SK-N-SH (cell line): Measurements from ENCODE around the gene SHISA3. TPM values are rescaled to one million over a fixed set of nuclear protein-coding genes. Genes with fewer than 3 reads are reported as not detected.
A peak's percentile ranks its signal among the peaks of the same experiment; 100 is the strongest.

Experiments used
- CTCF ChIA-PET: fragments of 300-600, 350-600 bp; formaldehyde crosslinking; extraction: SDS; loops from one replicate; lab custom pipeline; 2021; lab: Yijun Ruan, JAX
- POLR2A ChIA-PET: fragments of 350-600 bp; sonication (Branson Sonifier 250); formaldehyde crosslinking; extraction: SDS; loops from one replicate; lab custom pipeline; 2020; ENCODE audit warnings: antibody characterized with exemption, inconsistent platforms; lab: Yijun Ruan, JAX
- DNase-seq: peaks from one replicate; pipeline ENCODE4 v3.0.0; 2012
- H2AFZ ChIP-seq: fragments of 200-600 bp; sonication (generic); 2 replicates; pipeline ENCODE4 v1.8.1; 2016; ENCODE audit warnings: antibody characterized with exemption, mild to moderate bottlenecking, low read depth
- H3F3A ChIP-seq: fragments of 200-600 bp; sonication (generic); replicated peaks from 2 replicates; pipeline ENCODE3; 2016; ENCODE audit warnings: antibody characterized with exemption, mild to moderate bottlenecking; ENCODE audit not compliant: insufficient read depth
- H3K27ac ChIP-seq, 2 experiments: fragments of 200-500 bp in 1 of 2; fragments of 200-600 bp in 1 of 2; sonication (Bioruptor generic) in 1 of 2; sonication (generic), shearing (Covaris generic) in 1 of 2; 2 replicates each; pipeline versions ENCODE4 v1.5.1 to v1.6.1; 2014 to 2016; ENCODE audit warnings: low read depth in 2 of 2, inconsistent platforms in 1 of 2, low read length in 1 of 2, mild to moderate bottlenecking in 1 of 2, mixed read lengths in 1 of 2
- H3K27me3 ChIP-seq: fragments of 200-600 bp; sonication (generic), shearing (Covaris generic); 2 replicates; pipeline ENCODE4 v1.6.1; 2016; ENCODE audit warnings: mixed run types; ENCODE audit not compliant: insufficient read depth
- H3K36me3 ChIP-seq, 2 experiments: fragments of 200-500 bp in 1 of 2; fragments of 200-600 bp in 1 of 2; sonication (Bioruptor generic) in 1 of 2; sonication (generic) in 1 of 2; replicated peaks in 1 of 2; 2 replicates each; pipeline versions ENCODE3 to v1.5.1; 2014 to 2016; ENCODE audit warnings: low read length in 1 of 2, mild to moderate bottlenecking in 1 of 2; ENCODE audit not compliant: insufficient read depth in 2 of 2, control insufficient read depth in 1 of 2
- H3K4me1 ChIP-seq, 2 experiments: fragments of 200-500 bp in 1 of 2; fragments of 200-600 bp in 1 of 2; sonication (Bioruptor generic) in 1 of 2; sonication (generic), shearing (Covaris generic) in 1 of 2; 2 replicates each; pipeline versions ENCODE4 v1.5.1 to v1.6.1; 2014 to 2016; ENCODE audit warnings: low read depth in 1 of 2, low read length in 1 of 2, mixed run types in 1 of 2; ENCODE audit not compliant: insufficient read depth in 2 of 2, control insufficient read depth in 1 of 2
- H3K4me2 ChIP-seq: fragments of 200-600 bp; sonication (generic), shearing (Covaris generic); 2 replicates; pipeline ENCODE4 v1.6.1; 2017; ENCODE audit warnings: mixed run types
- H3K4me3 ChIP-seq, 2 experiments: fragments of 200-500 bp in 1 of 2; fragments of 200-600 bp in 1 of 2; sonication (Bioruptor generic) in 1 of 2; sonication (generic), shearing (Covaris generic) in 1 of 2; 2 replicates each; pipeline versions ENCODE4 v1.5.1 to v1.8.1; 2014 to 2016; ENCODE audit warnings: low read depth in 2 of 2, inconsistent platforms in 1 of 2, low read length in 1 of 2, mild to moderate bottlenecking in 1 of 2, mixed read lengths in 1 of 2, moderate library complexity in 1 of 2
- H3K79me2 ChIP-seq: fragments of 200-600 bp; sonication (generic); 2 replicates; pipeline ENCODE4 v1.8.1; 2017; ENCODE audit warnings: mild to moderate bottlenecking; ENCODE audit not compliant: insufficient read depth
- H3K9ac ChIP-seq: fragments of 200-600 bp; sonication (generic); 2 replicates; pipeline ENCODE4 v1.6.1; 2017; ENCODE audit warnings: mixed run types
- H3K9me2 ChIP-seq: fragments of 200-600 bp; sonication (generic); 2 replicates; pipeline ENCODE4 v1.6.1; 2017; ENCODE audit warnings: mixed run types
- H3K9me3 ChIP-seq: fragments of 200-600 bp; sonication (generic); 2 replicates; pipeline ENCODE4 v1.6.1; 2017; ENCODE audit warnings: mixed run types, mild to moderate bottlenecking, moderate library complexity
- H4K20me1 ChIP-seq: fragments of 200-600 bp; sonication (generic); 2 replicates; pipeline ENCODE4 v1.6.1; 2017; ENCODE audit warnings: mild to moderate bottlenecking, mixed run types; ENCODE audit not compliant: insufficient read depth
- CHD2 ChIP-seq: fragments of 150-350 bp; IDR thresholded peaks from 2 replicates; pipeline ENCODE4 v1.6.1; 2018; ENCODE audit warnings: low read length; ENCODE audit not compliant: partially characterized antibody
- CTCF ChIP-seq: fragments of 200-600 bp; sonication (generic); IDR thresholded peaks from 2 replicates; pipeline ENCODE4 v1.6.1; 2017; ENCODE audit warnings: antibody characterized with exemption, mild to moderate bottlenecking, moderate library complexity
- EP300 ChIP-seq, 2 experiments: IDR thresholded peaks; 2 replicates each; pipeline versions ENCODE4 v1.4.0 to v1.6.1; 2012; ENCODE audit warnings: borderline replicate concordance in 1 of 2, low read depth in 1 of 2, low read length in 1 of 2
- EZH2phosphoT487 ChIP-seq: fragments of 200-600 bp; sonication (generic); IDR thresholded peaks from 2 replicates; pipeline ENCODE4 v1.6.1; 2017; ENCODE audit warnings: low read depth, mixed run types, mild to moderate bottlenecking, antibody characterized with exemption, moderate library complexity, borderline replicate concordance
- FOSL2 ChIP-seq: IDR thresholded peaks from 2 replicates; pipeline ENCODE4 v1.4.0; 2012; ENCODE audit warnings: low read depth, mild to moderate bottlenecking, moderate library complexity, borderline replicate concordance
- FOXM1 ChIP-seq: IDR thresholded peaks from 2 replicates; pipeline ENCODE4 v1.4.0; 2012; ENCODE audit warnings: low read depth, mild to moderate bottlenecking
- GABPA ChIP-seq: IDR thresholded peaks from 2 replicates; pipeline ENCODE4 v1.4.0; 2012; ENCODE audit warnings: low read depth, mild to moderate bottlenecking
- IRF3 ChIP-seq: fragments of 150-350 bp; IDR thresholded peaks from 2 replicates; pipeline ENCODE4 v1.6.1; 2016; ENCODE audit warnings: mild to moderate bottlenecking, low read depth, low read length
- MAX ChIP-seq: IDR thresholded peaks from 2 replicates; pipeline ENCODE4 v1.4.0; 2012; ENCODE audit warnings: low read depth
- NFIC ChIP-seq: IDR thresholded peaks from 2 replicates; pipeline ENCODE4 v1.4.0; 2012; ENCODE audit warnings: borderline replicate concordance
- NRF1 ChIP-seq: IDR thresholded peaks from 2 replicates; pipeline ENCODE4 v1.6.1; 2012; ENCODE audit warnings: low read depth, mild to moderate bottlenecking, low read length
- POLR2AphosphoS5 ChIP-seq: IDR thresholded peaks from 2 replicates; pipeline ENCODE4 v1.6.1; 2012; ENCODE audit warnings: low read depth, low read length
- RAD21 ChIP-seq: IDR thresholded peaks from 2 replicates; pipeline ENCODE4 v1.6.1; 2012; ENCODE audit warnings: mild to moderate bottlenecking, low read length
- RCOR1 ChIP-seq: fragments of 150-350 bp; IDR thresholded peaks from 2 replicates; pipeline ENCODE4 v1.6.1; 2017; ENCODE audit warnings: antibody characterized with exemption, low read length
- REST ChIP-seq: IDR thresholded peaks from 2 replicates; pipeline ENCODE4 v1.6.1; 2012; ENCODE audit warnings: mild to moderate bottlenecking, low read depth, low read length, moderate library complexity
- RFX5 ChIP-seq: IDR thresholded peaks from 2 replicates; pipeline ENCODE4 v1.6.1; 2012; ENCODE audit warnings: mild to moderate bottlenecking, improper control_type of control experiment, low read length
- RXRA ChIP-seq: IDR thresholded peaks from 2 replicates; pipeline ENCODE4 v1.4.0; 2012; ENCODE audit warnings: low read depth, mild to moderate bottlenecking, borderline replicate concordance
- SIN3A ChIP-seq: IDR thresholded peaks from 2 replicates; pipeline ENCODE4 v1.6.1; 2012; ENCODE audit warnings: low read depth, mild to moderate bottlenecking, low read length, moderate library complexity, borderline replicate concordance
- TCF12 ChIP-seq: IDR thresholded peaks from 2 replicates; pipeline ENCODE4 v1.4.0; 2012
- USF1 ChIP-seq: IDR thresholded peaks from 2 replicates; pipeline ENCODE4 v1.4.0; 2012; ENCODE audit warnings: low read depth, borderline replicate concordance
- YY1 ChIP-seq: IDR thresholded peaks from 2 replicates; pipeline ENCODE4 v1.4.0; 2012; ENCODE audit warnings: low read depth, mild to moderate bottlenecking
- ZBTB33 ChIP-seq: IDR thresholded peaks from 2 replicates; pipeline ENCODE4 v1.4.0; 2012; ENCODE audit warnings: low read depth, borderline replicate concordance
- WGBS: methylation state at CpG from one replicate; pipeline ENCODE4 v1.1.6; 2017; ENCODE audit warnings: low lambda C conversion rate; 5-methylcytosine and 5-hydroxymethylcytosine counted together
- polyA plus RNA-seq, 3 experiments: library from polyadenylated mRNA; depleted of rRNA; stranded (reverse); fragments of >200 nt; gene quantifications; 2 replicates each; pipeline ENCODE4 v1.2.3, GENCODE V29; 2012

Gene SHISA3
- polyA plus RNA-seq, 1 of the 3 experiments (the other 2 are of a cell fraction) = 1.1 TPM

GRCh38 chr4:42412251-42412650 lies 15.0 kb downstream of the SHISA3 start (continued):
- no peak for TF ChIP-seq SIN3A
- TF ChIP-seq CHD2 = no peak
- TF ChIP-seq EP300 (IDR thresholded peaks at IDR 0.05; ENCODE audit: borderline replicate concordance in 1 of 2, low read depth in 1 of 2, low read length in 1 of 2) = peak in 1 of 2 experiments; percentile 57; a peak in 1 of 4 replicates
- no peak for TF ChIP-seq RCOR1
- TF ChIP-seq NRF1 = no peak
- peak; percentile 39; the same call in 1 of the 2 replicates for TF ChIP-seq POLR2AphosphoS5
- peak; percentile 58; the same call in 1 of the 2 replicates for TF ChIP-seq FOSL2

GRCh38 chr4:42415281-42415680 lies 18.0 kb downstream of the SHISA3 start:
- Histone ChIP-seq H3K27me3 (no peaks in the 10 kb centered on the region), H3K4me3 (no peak overlapping the region), H4K20me1 (no peaks in the 10 kb centered on the region), H3K9me2 (no peaks in the 10 kb centered on the region), H2AFZ (no peak overlapping the region), H3K36me3 (no peaks in the 10 kb centered on the region), H3K9me3 (no peaks in the 10 kb centered on the region), H3K9ac (no peak overlapping the region), H3F3A (no peaks in the 10 kb centered on the region), H3K4me2 (no peak overlapping the region), H3K4me1 (peaks cover 3 to 6% of the 10 kb centered on the region in 2 experiments; a peak in 1 of 4 replicates), H3K27ac (no peak overlapping the region), H3K79me2 (no peaks in the 10 kb centered on the region)
- no peak for DNase-seq
- TF ChIP-seq IRF3 (no peak), RAD21 (no peak), USF1 (no peak), RCOR1 (no peak), TCF12 (no peak), RFX5 (no peak), EP300 (IDR thresholded peaks at IDR 0.05; ENCODE audit: borderline replicate concordance in 1 of 2, low read depth in 1 of 2, low read length in 1 of 2) (no peak), RXRA (no peak), NFIC (no peak), GABPA (no peak), ZBTB33 (no peak), EZH2phosphoT487 (no peak), POLR2AphosphoS5 (no peak), CHD2 (no peak), MAX (no peak), FOSL2 (no peak), YY1 (no peak), CTCF (no peak), REST (no peak), FOXM1 (no peak)
- CTCF ChIA-PET = interaction anchor here (2.3 kb wide), 1 partner anchor 19 kb away, joined by 7 read pairs; no protein-coding TSS in a partner anchor
- POLR2A ChIA-PET = no interaction called here
- WGBS = 33% methylated on average over 1 of the region's 1 CpG
